Large intestine (tissue), 3 donors: ENCODE measurements around the gene MAVS. TPM values are rescaled to one million over a fixed set of nuclear protein-coding genes. Genes with fewer than 3 reads are reported as not detected.

Experiments used
- DNase-seq, 2 donors: peaks; one replicate each; pipeline versions ENCODE4 v3.0.0 to v3.0.0-alpha.2; 2013
- H3K27ac ChIP-seq: one replicate; pipeline ENCODE4 v1.5.1; 2013; ENCODE audit warnings: low read length
- H3K27me3 ChIP-seq: 2 replicates; pipeline ENCODE4 v1.6.1; 2013; ENCODE audit warnings: low read length; ENCODE audit not compliant: control insufficient read depth, insufficient read depth
- H3K36me3 ChIP-seq: 2 replicates; pipeline ENCODE4 v1.6.1; 2013; ENCODE audit warnings: low read length; ENCODE audit not compliant: control insufficient read depth, insufficient read depth
- H3K4me1 ChIP-seq: one replicate; pipeline ENCODE4 v1.6.1; 2013; ENCODE audit warnings: low read length; ENCODE audit not compliant: control insufficient read depth, insufficient read depth
- H3K4me3 ChIP-seq: one replicate; pipeline ENCODE4 v1.5.1; 2013; ENCODE audit warnings: low read length
- H3K9me3 ChIP-seq: one replicate; pipeline ENCODE4 v1.6.1; 2013; ENCODE audit warnings: mild to moderate bottlenecking, low read depth, low read length, moderate library complexity; ENCODE audit not compliant: control insufficient read depth
- WGBS: methylation state at CpG from one replicate; pipeline ENCODE4 v1.1.5; 2013; ENCODE audit warnings: low lambda C conversion rate; ENCODE audit not compliant: insufficient coverage; 5-methylcytosine and 5-hydroxymethylcytosine counted together
- polyA plus RNA-seq: library from polyadenylated mRNA; unstranded; fragments of 120-200 nt; gene quantifications from one replicate; pipeline ENCODE4 v1.2.1, GENCODE V29; 2013

Gene MAVS
- polyA plus RNA-seq, 1 donor: 28.4 TPM

- Histone ChIP-seq H3K4me1 (peaks cover 15% of the 10 kb centered on the region), H3K27ac (peak overlapping the region; percentile 95), H3K9me3 (no peaks in the 10 kb centered on the region), H3K27me3 (no peaks in the 10 kb centered on the region), H3K4me3 (peak overlapping the region; percentile 76), H3K36me3 (no peaks in the 10 kb centered on the region)
- DNase-seq: no peak
- WGBS: no CpG with 5 or more reads among the region's 22 CpGs
Measured at GRCh38 chr20:3846378-3846739, 275 bp upstream of the MAVS start.

- no peaks in the 10 kb centered on the region for H3K9me3 ChIP-seq
- no CpG with 5 or more reads among the region's 8 CpGs for WGBS
- H3K36me3 ChIP-seq: no peaks in the 10 kb centered on the region
- H3K4me1 ChIP-seq: peaks cover 12% of the 10 kb centered on the region
- H3K4me3 ChIP-seq: peak overlapping the region; percentile 76
- H3K27ac ChIP-seq: peak overlapping the region; percentile 95
- H3K27me3 ChIP-seq: no peaks in the 10 kb centered on the region
- peak in 1 of 2 donors; percentile 59 for DNase-seq
Measured at GRCh38 chr20:3847429-3847940, 851 bp downstream of the MAVS start.

DNA sequence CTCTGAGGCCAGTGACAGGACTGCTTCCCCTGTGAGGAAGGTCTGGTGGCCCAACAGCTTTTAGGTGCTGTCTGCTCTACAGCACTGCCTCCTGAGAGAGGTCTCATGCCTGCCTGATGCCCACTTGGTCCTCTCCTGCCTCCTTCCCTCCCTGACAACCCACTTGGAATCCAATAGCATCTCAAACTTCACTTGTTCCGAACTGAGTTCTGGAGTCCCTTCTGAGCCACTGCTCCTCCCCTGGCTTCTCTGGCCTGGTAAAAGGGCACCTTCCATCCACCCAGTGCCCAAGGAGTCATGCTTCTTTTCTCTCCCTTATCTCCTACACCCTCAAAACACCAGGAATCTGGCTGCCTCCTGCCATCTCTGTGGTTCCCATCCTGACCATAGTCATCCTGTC lies 1.9 kb downstream of the MAVS start:
- Histone ChIP-seq H3K27ac (no peak overlapping the region), H3K36me3 (no peaks in the 10 kb centered on the region), H3K4me1 (peaks cover 12% of the 10 kb centered on the region), H3K27me3 (no peaks in the 10 kb centered on the region), H3K4me3 (no peak overlapping the region), H3K9me3 (no peaks in the 10 kb centered on the region)
- no peak for DNase-seq
- WGBS: no CpG with 5 or more reads among the region's 1 CpG

DNA sequence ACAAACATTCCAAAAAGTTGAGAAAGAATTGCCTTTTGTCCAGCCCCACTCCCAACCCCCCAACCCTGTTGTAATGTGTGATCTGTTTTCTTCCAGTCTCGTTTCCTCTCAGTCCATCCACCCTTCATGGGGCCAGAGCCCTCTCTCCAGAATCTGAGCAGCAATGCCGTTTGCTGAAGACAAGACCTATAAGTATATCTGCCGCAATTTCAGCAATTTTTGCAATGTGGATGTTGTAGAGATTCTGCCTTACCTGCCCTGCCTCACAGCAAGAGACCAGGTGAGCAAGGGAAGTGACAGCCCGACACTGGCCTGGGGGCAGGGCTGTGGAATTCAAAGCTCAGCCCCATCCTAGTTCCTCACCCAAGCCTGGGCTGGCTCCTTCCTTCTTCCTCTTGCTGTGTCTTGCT lies 7.8 kb downstream of the MAVS start:
- H3K4me1 ChIP-seq: no peaks in the 10 kb centered on the region
- no peak overlapping the region for H3K4me3 ChIP-seq
- H3K27me3 ChIP-seq: no peaks in the 10 kb centered on the region
- no peaks in the 10 kb centered on the region for H3K9me3 ChIP-seq
- DNase-seq: no peak
- WGBS: no CpG with 5 or more reads among the region's 4 CpGs
- H3K36me3 ChIP-seq: peaks cover 36% of the 10 kb centered on the region
- H3K27ac ChIP-seq: no peak overlapping the region

GRCh38 chr20:3857405-3857804 lies 10.8 kb downstream of the MAVS start:
- DNase-seq: no peak
- no peak overlapping the region for H3K4me3 ChIP-seq
- no peaks in the 10 kb centered on the region for H3K9me3 ChIP-seq
- WGBS: no CpG with 5 or more reads among the region's 14 CpGs
- H3K27ac ChIP-seq: no peak overlapping the region
- H3K36me3 ChIP-seq: peaks cover 52% of the 10 kb centered on the region
- H3K4me1 ChIP-seq: no peaks in the 10 kb centered on the region
- H3K27me3 ChIP-seq: no peaks in the 10 kb centered on the region

DNA sequence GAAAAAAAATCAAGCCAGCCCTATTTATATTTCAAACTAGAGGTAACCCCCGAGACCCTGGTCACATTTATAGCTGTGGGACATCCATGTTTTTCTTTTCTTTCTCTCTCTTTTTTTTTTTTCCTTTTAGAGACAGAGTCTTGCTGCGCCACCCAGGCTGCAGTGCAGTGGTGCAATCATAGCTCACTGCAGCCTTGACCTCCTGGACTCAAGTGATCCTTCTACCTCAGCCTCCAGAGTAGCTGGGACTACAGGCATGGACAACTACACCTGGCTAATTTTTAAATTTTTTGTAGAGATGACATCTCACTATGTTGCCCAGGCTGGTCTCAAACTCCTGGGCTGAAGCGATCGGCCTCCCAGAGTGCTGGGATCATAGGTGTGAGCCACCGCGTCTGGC lies 12.1 kb downstream of the MAVS start:
- no peak overlapping the region for H3K27ac ChIP-seq
- no peak for DNase-seq
- H3K4me1 ChIP-seq: no peaks in the 10 kb centered on the region
- H3K9me3 ChIP-seq: no peaks in the 10 kb centered on the region
- H3K4me3 ChIP-seq: no peak overlapping the region
- 90% methylated on average over 2 of the region's 6 CpGs for WGBS
- H3K36me3 ChIP-seq: peaks cover 65% of the 10 kb centered on the region
- H3K27me3 ChIP-seq: no peaks in the 10 kb centered on the region

DNA sequence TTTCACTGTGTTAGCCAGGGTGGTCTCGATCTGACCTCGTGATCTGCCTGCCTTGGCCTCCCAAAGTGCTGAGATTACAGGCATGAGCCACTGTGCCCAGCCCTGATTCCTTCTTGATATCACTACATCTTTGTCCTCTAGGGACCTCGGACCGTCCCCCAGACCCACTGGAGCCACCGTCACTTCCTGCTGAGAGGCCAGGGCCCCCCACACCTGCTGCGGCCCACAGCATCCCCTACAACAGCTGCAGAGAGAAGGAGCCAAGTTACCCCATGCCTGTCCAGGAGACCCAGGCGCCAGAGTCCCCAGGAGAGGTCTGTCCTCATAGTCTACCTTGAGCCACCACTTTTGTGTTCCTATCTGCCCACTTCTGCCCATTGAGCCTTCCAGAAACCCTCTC lies 14.6 kb downstream of the MAVS start:
- Histone ChIP-seq H3K4me1 (no peaks in the 10 kb centered on the region), H3K27me3 (no peaks in the 10 kb centered on the region), H3K9me3 (no peaks in the 10 kb centered on the region), H3K4me3 (no peak overlapping the region), H3K27ac (no peak overlapping the region), H3K36me3 (peaks cover 76% of the 10 kb centered on the region)
- no peak for DNase-seq
- no CpG with 5 or more reads among the region's 7 CpGs for WGBS

- H3K36me3 ChIP-seq: peaks cover 76% of the 10 kb centered on the region
- H3K4me3 ChIP-seq: no peak overlapping the region
- no peak for DNase-seq
- no peak overlapping the region for H3K27ac ChIP-seq
- H3K9me3 ChIP-seq: no peaks in the 10 kb centered on the region
- no peaks in the 10 kb centered on the region for H3K27me3 ChIP-seq
- WGBS: no CpG with 5 or more reads among the region's 1 CpG
- H3K4me1 ChIP-seq: no peaks in the 10 kb centered on the region
Measured at GRCh38 chr20:3862333-3862732, 15.7 kb downstream of the MAVS start.

- Histone ChIP-seq H3K36me3 (peaks cover 74% of the 10 kb centered on the region), H3K27me3 (no peaks in the 10 kb centered on the region), H3K27ac (no peak overlapping the region), H3K9me3 (no peaks in the 10 kb centered on the region), H3K4me1 (no peaks in the 10 kb centered on the region), H3K4me3 (no peak overlapping the region)
- no CpG with 5 or more reads among the region's 7 CpGs for WGBS
- DNase-seq: no peak
Measured at GRCh38 chr20:3863317-3863716, 16.7 kb downstream of the MAVS start.

GRCh38 chr20:3864518-3864917 lies 17.9 kb downstream of the MAVS start:
- no peaks in the 10 kb centered on the region for H3K4me1 ChIP-seq
- H3K27me3 ChIP-seq: no peaks in the 10 kb centered on the region
- H3K36me3 ChIP-seq: peaks cover 71% of the 10 kb centered on the region
- H3K9me3 ChIP-seq: no peaks in the 10 kb centered on the region
- DNase-seq: no peak
- H3K4me3 ChIP-seq: no peak overlapping the region
- WGBS: no CpG with 5 or more reads among the region's 5 CpGs
- H3K27ac ChIP-seq: no peak overlapping the region

GRCh38 chr20:3865152-3865886 lies 18.7 kb downstream of the MAVS start:
- Histone ChIP-seq H3K4me3 (no peak overlapping the region), H3K27ac (no peak overlapping the region), H3K27me3 (no peaks in the 10 kb centered on the region), H3K9me3 (no peaks in the 10 kb centered on the region), H3K36me3 (peaks cover 75% of the 10 kb centered on the region), H3K4me1 (no peaks in the 10 kb centered on the region)
- no CpG with 5 or more reads among the region's 14 CpGs for WGBS
- no peak for DNase-seq
